HG02623 (cell line): ENCODE data around the gene GALNT9.
"Not testable (repeated sequence)": the region's sequence is repeated elsewhere in the genome, so short reads cannot be mapped to it uniquely, and the experiment has no call there.

Experiments used
- ATAC-seq: cut with Tn5 transposase; IDR thresholded peaks from one replicate; pipeline ENCODE4 v1.9.1; 2021; ENCODE audit warnings: moderate library complexity; ENCODE audit not compliant: unreplicated experiment

The GALNT9 gene

DNA sequence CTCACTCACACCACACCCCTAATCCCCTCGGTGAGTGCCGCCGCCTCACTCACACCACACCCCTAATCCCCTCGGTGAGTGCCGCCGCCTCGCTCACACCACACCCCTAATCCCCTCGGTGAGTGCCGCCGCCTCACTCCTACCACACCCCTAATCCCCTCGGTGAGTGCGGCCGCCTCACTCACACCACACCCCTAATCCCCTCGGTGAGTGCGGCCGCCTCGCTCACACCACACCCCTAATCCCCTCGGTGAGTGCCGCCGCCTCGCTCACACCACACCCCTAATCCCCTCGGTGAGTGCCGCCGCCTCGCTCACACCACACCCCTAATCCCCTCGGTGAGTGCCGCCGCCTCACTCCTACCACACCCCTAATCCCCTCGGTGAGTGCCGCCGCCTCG lies 179.9 kb downstream of the GALNT9 start:
- ATAC-seq: not testable (repeated sequence)

DNA sequence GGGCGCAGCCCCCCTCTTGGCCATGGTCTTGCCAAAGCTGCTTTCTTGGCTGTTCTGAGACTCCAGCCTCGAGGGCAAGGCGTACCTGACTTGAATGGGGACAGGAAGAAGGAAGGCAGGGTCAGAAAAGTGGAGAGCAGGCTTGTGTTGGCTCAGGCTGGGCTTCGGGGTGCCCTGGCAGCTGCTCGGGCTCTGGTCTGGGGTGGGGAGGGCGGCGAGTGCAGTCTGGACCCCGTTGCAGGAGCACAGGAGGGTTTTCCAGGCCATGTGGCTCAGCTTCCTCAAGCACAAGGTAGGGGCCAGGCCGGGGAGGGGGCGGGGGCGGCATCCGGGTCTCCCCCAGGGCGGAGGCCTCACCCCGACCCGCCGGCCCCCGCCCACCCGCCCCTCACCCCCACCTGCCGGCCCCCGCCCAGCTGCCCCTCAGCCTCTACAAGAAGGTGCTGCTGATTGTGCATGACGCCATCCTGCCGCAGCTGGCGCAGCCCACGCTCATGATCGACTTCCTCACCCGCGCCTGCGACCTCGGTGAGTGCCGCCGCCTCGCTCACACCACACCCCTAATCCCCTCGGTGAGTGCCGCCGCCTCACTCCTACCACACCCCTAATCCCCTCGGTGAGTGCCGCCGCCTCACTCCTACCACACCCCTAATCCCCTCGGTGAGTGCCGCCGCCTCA lies 180.9 kb downstream of the GALNT9 start:
- ATAC-seq: no peak

GRCh38 chr12:132147423-132148367 lies 181.7 kb downstream of the GALNT9 start:
- ATAC-seq: no peak

DNA sequence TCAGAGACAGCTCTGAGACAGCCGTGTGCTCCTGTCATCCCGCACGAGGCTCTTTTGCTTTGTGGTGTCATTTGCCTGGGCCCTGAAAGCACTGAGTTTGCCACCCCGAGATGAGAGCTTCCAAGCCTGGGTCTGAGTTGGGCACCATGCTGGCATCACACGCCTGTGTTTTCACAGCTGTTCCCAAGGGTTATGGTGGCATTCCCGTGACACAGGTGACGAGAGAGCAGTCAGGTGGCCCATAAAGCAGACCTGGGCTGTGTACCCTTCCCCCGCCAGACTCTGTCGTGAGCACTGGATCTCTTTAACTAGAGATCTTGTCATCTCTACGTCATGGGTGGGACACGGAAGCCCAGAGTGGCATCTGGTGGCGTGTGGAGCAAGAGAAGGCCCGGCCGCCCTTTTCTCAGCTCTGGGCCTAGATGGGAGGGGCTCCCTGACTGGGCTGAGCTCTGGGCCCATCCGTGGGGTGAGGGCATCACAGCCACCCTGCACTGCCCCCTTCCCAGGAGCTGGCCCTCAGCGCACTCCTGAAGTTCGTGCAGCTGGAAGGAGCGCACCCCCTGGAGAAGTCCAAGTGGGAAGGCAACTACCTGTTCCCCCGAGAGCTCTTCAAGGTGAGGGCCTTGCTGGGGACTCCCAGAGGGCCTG lies 182.5 kb downstream of the GALNT9 start:
- ATAC-seq: no peak
